Activated CD8-positive, alpha-beta memory T cell treated with anti-CD3 and anti-CD28 coated beads, Interleukin-2, amount 50 U/mL, for 1 hour (primary cell): ENCODE data around the gene ACSS1.

Experiments used
- DNase-seq: peaks from one replicate; pipeline ENCODE4 v3.0.0-alpha.2; 2020; ENCODE audit errors: extremely low read depth

Gene ACSS1

DNA sequence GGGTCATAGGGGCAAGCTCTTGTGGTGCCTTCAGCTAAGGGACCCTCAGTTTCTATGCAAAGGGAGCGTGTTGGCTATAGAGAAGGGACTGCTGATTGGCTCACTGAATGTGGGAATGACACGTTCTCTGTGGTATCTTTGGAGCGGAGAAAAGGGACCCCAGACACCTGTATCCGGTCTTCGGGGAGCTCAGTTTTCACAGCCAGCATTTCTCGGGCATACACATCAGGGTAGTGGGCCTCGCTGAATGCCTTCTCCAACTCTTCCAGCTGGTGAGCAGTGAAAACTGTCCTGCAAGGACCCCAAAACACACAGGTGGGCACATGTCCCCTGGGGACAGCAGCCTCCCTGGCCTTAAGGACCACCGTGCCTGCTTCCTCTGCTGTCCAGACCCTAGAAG is 20.7 kb upstream of the ACSS1 start:
- no peak for DNase-seq

DNA sequence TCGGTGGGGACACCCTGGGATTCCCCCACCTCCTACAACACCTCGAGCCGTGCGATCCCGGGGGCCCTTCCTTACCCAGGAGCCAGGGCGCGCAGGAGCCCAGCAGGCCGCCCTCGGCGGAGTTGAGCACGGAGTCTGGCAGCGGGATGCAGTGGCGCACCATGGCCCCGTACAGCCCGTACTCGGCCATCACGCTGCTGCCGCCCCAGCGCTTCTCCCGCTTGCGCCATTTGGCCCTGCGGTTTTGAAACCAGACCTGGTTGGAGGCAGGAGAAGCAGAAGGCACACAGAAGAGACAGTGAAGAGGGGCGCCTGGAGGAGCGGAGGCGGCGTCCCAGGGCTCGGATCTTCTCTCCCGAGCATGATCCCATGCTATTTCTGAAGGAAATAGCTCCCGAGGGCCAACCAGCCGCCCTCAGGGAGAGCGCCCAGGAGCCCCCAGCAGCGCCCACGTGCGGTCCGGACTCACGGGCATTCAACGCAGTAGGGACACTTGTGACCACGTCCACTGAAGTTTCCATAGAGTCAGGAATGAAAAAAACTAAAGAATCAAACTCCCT is 19.8 kb upstream of the ACSS1 start:
- DNase-seq, result no peak

DNA sequence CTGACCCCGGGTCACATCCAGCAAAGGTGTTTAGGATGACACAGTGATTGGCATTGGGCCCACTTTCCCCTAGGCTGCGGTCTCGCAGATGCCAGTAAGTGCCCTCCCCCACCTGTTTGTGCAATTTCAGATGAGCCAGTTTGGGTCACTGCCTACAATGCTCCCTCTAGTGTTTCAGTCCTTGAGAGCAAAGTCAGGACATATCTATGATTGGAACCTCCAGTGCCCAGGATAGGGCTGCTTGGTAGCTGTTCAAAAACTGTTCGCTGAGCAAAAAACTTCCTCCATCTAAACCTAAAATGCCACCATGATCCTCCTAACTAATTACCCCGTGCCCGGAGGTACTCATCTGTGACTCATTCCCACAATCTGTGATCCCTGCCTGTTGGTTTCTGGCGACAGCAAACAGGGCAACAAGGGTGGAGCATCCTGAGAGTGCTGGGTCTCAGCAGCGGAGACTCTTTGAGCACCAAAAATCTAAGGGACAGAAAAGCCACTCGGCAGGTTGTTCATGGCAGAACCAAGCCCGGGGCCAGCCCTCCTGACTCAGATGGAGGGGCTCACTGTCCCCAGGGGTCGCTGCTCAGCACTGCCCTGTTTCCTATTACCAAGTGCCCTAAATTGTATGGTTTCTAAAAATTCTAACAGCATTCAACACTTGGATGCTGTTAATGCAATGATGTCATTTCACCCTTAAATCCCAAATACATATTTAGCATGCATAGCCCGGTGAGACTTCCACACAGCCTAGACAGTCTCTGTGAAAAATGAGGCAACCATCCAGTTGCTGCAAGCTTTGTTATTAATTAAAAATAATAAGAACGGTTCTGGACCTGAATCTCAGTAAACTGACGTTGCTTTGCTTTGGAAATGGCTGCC is 19.0 kb upstream of the ACSS1 start:
- DNase-seq, result no peak

DNA sequence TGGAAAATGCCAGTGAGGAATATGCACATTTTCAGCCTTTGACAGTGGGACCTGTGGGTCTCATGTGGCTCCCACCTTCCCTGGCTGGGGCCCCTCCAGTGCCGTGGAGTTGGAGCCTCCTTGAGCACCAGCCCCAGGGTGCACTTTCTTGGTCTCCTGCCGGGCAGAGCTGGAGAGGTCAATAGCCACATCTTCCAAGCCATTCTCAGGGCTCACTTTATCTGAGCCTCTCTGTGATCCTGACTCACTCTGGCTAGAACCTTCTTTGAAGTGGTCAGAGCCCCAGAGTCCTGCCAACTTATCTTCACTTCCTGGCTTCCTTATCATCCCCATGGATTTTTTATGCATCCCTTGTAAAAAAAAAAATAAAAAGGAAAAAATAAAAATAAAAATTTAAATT is 18.3 kb upstream of the ACSS1 start:
- no peak for DNase-seq

DNA sequence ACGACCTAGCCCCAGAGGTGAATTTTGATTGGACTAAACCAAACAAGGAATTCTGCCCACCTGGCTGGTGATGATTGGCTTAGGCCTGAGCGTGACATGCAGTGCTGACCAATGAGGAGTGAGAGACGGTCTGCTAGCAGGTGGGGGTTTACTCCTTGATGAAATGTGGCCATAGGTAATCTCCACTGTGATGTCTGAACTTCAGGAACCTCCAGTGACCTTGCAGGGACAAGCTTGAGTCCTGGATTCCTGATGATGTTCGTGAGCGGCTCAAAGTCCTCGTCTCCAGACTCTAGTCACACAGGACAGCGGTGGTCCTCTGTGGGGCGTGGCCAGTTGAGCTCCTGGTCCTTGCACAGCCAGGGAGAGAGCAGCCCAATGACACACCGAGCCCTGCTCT is 15.6 kb upstream of the ACSS1 start:
- no peak for DNase-seq

DNA sequence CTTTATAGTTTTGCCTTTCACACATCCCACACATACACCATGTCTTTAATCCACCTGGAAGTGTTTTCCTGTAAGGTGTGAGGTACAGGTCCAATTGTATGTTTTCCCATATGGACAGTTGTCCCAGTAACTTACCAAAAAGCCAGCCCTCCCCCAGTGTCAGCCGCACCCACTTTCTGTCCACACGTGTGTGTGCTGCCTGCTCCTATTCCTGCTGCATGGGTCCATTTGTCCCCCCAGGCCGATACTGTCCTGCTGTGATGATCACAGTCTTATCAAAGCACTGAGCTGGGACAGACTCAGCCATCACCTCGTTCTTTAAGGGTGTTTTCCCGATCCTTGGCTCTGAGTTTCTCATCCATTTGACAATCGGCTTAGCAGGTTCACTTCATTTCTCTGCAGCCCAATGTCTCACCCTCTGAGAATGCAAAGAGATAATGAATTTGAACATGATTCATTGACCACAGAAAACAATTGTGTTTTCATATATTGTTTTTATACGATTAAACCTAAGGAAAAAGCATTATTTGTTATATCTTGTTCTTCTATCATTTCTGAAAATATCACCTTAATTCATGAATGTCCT is 14.4 kb upstream of the ACSS1 start:
- DNase-seq, result no peak

DNA sequence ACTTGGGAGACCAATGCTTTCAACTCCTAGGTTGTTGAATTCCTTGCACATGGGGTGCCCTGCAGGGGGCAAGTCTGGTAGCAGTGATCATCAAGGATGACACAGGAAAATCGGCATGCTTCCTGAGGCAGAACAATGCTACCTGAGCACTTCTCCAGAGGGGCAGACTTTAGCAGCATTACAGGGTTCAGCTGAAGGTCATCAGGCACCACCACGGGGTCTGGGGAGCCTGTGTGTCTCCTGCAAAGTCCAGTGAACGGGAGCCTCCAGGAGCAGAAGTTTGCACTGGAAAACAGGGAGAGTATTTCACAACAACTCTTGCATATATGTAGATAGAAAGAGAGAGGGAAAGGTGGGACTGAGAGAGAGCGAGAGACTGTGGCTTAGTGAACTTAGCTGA is 13.8 kb upstream of the ACSS1 start:
- DNase-seq, result no peak

DNA sequence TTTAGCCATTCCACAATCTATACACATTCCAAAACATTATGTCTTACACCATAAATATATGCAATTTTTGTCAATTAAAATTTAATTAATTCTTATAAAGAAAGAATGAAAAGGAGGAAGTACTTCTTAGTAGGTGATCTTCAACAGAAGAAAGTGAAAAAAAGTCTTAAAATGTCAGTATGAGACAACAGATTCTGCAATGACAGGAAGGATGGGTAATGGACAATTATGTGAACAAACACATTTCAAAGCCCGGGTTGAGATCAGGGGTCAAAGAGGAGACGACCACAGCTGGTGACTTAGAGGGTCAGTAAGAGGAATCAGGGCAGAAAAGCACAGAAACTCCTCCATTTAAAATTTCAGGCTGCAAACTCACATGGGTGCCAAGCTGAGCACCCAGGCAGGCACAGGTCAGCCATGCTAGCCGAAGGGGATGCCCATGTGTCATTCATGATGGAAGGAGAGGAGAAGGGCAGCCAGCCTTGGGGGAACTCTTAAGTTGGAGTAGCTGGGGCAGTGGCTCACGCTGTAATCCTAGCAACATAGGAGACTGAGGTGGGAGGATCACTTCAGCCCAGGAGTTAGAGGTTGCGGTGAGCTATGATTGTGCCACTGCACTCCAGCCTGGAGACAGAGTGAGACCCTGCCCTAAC is 13.0 kb upstream of the ACSS1 start:
- DNase-seq, result no peak

DNA sequence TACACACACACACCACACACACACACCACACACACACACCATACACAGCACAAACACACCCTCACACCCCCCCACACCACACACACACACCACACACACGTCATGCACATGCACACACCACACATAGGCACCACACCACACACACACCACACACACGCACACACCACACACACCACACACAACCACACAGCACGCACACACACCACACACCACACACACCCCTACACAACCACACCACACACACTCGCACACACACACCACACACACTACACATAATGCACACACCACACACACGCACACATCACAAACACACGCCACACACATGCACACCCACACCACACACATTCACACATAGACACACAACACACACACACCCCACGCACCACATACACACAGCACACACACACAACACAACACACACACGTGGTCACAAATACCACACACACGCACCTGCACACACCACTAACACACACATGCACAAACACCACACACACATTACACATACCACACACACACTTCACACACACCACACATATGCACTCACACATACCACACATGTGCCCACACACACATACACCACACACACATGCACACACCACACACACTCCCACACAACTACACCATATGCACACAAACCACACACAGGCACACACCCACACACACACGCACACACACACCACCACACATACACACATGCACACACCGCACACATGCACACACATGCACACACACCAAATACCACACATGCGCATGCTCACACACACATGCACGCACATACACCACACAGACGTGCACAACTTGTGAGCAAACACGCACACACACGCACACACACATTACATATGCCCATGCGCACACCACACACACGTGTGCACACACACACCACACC is 9.4 kb upstream of the ACSS1 start:
- DNase-seq, result no peak

DNA sequence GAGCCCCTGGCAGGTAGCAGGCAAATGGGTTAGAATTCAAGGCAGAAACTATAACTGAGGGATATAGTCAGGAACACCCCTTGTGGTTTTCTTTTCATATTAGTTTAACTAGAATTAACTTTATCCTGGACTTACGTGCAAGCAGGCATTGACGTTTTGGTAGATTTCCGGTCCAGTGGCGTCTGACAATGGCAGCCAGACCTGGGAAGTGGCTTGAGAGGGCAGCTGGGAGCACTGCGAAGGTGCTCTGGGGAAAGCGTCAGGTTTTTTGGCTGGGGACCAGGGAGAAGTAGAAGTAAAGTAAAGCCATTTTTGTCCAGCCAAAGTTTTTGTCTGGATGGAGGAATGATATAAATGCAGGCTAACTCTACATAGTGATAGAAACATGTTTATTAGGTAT is 8.4 kb upstream of the ACSS1 start:
- no peak for DNase-seq

DNA sequence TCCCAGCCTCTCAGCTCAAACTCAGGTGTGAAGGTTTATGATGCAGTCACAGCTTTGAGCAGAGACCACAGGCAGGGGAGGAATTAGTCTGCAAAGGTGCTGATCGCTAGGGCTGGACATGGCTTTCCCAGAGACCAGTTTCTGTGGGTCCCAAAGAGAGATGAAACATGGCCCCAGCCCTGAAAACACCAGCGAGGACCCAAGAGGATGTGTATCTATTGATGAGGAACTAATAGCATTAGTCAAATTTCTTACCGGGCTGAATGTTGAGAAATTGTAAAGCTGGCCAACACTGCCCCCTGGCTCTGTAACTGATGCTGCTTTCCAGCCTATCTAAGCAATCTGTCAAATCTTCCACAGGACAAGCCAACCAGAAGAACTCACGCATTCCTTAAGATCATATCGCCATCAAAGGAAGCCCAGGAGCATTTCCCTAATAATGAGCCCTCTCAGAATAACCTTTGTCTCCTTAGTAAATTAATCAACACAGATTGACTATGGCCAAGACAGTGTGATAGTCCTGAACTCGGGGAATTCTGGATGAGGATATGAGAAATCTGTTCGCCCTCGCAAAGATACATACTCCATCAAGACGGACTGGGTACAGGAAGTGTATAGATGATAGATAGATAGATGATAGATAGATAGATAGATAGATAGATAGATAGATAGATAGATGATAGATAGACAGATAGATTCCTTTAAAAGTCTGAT is 7.8 kb upstream of the ACSS1 start:
- no peak for DNase-seq

DNA sequence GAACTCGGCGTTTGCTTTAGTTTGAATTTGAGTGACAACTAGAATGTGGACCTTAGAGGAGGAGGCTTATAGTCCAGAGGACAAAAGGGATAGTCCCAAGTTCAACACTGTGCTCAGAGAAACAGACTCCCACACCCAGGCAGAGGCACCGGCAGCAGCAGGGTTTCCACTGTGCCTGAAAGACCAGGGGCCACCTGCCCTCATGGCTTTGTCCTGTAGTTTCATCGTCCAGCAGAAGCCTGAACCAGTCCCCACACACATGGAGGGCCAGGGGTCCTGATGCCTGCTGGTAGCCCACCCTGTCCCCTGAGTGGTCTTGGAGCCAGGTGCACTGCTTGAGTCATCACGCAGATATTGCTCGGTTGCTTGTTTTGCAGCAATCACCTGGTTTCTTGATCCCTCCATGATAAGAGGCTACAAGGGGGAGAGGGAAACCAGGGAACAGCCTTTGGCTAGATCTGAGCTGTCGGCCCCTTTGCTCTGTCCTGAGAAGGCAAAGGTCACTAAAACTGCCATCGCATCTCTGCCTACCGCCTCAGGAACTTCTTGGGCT is 7.2 kb upstream of the ACSS1 start:
- no peak for DNase-seq

DNA sequence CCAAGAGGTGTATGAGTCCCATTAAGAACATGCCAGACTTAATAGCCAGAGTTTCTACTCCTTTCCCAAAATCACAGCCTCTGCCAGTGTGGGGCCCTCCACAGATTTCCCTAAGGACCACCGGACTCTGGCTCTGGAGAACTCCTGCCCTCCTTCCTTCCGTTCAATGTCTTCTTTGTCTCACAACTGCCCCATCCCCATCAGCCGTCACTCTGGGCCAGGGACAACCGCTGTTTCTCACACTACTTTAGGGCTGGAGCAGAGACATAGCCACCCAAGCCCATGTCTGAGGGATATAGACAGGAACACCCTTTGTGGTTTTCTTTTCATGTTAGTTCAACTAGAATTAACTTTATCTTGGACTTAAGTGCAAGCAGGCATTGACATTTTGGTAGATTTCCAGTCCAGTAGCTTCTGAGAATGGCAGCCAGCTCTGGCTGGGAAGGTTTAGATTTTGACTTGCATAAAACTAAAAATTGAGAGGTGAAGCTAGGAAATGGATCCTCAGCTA is 6.7 kb upstream of the ACSS1 start:
- no peak for DNase-seq

DNA sequence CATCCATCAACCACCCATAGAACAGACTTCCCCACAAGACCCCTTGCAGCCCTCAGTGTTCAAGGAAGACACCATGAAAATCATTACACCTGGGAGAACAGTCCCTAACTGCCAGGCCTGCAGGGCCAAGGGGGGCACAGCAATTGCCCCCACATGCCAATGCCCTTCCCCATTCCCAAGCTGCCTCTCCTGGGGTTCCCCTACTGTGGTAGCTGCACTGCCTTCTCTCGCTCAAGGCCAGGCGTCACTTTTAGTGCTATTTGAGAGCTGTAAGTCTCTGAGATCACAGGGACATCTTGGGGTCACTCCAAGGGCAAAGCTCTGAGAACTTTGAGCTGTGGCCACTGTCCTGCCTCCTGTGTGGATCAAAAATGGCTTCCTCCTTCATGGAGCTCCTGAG is 6.0 kb upstream of the ACSS1 start:
- DNase-seq, result no peak

DNA sequence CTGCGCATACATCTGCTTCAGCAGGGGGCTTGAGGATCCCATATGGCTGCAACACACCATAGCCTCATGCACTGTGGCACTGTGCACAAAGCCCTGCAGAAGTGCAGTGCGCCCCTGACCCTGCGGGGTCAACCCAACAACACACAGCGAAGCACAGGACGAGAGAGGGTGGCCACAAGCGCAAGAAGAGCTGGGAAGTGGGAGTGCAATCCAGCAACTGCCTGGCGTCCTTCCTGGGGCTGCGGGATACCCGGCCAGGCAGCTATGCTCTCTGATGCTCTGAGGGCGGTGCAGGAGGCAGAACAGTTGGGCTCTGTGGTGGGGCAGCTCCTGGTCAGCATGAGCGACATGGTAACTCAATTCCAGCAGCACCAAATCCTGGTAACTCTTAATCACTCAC is 5.6 kb upstream of the ACSS1 start:
- DNase-seq, result no peak

DNA sequence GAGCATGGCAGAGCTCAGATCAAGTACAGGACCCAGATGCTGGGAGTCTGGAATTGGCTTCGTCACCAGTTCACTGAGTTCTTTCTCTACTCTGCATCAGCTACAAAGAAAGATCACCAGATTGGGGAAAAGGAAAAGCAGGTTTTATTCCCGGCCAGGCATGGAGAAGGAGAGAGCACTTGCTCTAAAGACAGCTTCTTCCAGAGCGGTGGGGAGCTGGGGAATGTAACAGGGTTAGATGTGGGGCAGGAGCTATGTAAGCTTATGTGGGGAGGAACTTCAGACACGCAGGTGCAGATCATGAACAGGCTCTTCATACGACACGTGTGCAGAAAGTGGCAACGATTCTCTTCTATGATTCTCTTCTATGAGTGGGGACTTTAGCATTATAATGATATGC is 4.9 kb upstream of the ACSS1 start:
- DNase-seq, result no peak

DNA sequence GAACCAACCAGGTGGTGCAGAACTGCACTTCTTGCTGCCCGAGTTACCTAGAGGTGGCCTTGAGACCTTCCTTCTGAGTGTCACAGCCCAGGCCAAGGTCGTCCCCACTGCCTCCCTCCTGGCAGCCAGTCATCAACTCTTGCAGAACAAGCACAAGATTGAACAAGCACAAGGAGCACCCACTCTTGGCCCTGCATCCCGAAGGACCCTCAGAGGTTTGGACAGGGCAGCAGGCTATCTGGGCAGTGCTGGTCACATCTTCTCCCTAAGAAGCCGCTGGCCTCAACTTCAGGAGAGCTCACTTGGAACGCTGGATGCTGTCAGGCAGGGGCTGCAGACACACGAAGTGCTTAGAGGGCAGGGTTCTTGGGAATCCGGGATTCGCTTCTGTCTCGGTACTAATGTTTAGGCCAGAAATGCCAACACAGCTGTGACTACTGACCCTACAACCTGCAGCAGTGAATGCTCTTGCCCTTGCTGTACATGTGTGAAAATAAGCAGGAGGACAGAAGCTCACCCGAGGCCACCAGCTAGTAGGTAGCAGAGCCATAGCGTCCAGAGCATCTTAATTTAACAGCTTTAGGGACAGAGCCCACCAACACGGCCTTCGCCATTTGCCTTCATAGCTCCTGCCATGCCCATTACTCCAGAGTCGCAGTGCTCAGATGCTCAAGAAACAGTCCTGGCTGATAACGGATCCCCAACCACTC is 4.0 kb upstream of the ACSS1 start:
- DNase-seq, result no peak

DNA sequence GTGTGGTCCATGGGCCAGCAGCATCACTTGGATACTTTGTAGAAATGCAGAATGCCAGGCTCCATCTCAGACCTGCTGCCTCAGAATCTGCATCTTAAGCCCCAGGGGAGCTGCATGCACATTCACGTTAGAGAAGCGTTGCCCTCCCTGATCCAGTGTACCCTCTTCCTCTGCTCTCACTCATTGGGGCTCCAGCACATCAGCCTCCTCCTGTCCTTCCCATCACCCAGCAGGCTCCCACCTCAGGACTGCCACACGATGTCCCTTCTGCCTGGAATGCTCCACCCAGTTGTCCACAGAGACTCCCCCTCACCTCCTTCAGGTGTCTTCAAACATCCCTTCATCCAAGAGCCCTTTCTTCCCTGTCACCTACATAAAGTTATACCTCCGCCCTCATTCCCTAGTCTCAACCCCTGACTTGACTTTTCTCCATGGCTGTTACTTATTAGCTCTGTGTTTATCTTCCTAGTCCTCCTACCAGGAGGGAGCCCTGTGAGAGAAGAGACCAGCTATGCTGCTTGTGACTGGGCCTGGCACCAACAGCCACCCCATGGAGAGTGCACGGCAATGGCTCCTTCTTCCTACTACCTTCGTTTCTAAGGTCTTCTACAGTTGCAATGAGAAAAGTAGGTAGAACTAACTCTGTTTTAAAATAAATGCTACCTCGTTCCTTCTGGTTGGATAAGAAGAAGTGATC is 3.3 kb upstream of the ACSS1 start:
- no peak for DNase-seq

DNA sequence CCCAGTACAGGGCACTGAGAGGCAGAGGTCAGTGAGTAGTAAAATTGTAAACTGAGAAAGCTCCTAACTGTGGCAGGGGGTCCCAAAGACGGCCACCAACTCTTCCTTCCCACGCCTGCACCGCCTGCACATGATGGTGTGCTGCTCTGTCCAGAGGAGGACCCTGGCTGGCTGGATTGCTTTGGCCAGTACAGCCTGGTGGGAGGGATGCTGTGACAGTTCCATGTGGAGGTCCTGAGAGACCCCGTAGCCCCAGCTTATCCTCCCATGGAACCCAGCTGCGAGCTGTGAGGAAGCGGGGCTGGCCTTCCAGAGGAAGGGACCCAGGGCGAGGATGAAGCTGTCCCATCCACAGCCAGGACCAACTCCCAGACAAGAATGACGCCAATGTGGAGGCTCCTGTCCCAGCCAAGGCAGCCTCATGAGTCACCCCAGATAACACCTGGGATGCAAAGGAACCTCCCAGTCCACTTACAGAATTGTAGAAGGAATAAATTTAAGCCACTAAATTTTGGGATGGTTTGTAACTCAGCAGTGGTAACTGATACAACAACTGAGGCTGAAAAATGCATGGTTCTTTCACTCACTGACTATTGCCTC is 2.0 kb upstream of the ACSS1 start:
- DNase-seq, result no peak
